Progenitor cell of endocrine pancreas (in vitro differentiated cells): Measurements from ENCODE around the gene SSBP2. TPM values are rescaled to one million over a fixed set of nuclear protein-coding genes. Genes with fewer than 3 reads are reported as not detected.

Experiments
- DNase-seq: peaks from one replicate; pipeline ENCODE4 v3.0.0; 2021; ENCODE audit warnings: low spot score; ENCODE audit not compliant: unreplicated experiment
- H3K27ac Mint-ChIP-seq: 2 replicates; pipeline ENCODE4 v1.8.0; 2021; ENCODE audit warnings: mild to moderate bottlenecking, moderate library complexity, mixed read lengths
- H3K27me3 Mint-ChIP-seq: 2 replicates; pipeline ENCODE4 v1.8.0; 2021; ENCODE audit warnings: mixed read lengths
- H3K36me3 Mint-ChIP-seq: 2 replicates; pipeline ENCODE4 v1.8.0; 2022; ENCODE audit warnings: mixed read lengths; ENCODE audit not compliant: insufficient read depth
- H3K4me1 Mint-ChIP-seq: 2 replicates; pipeline ENCODE4 v1.8.0; 2021; ENCODE audit warnings: low read depth, mixed read lengths
- H3K4me3 Mint-ChIP-seq: 2 replicates; pipeline ENCODE4 v1.8.0; 2021; ENCODE audit warnings: low read depth, mild to moderate bottlenecking, moderate library complexity, mixed read lengths
- H3K9me3 Mint-ChIP-seq: 2 replicates; pipeline ENCODE4 v1.8.0; 2021; ENCODE audit warnings: low read depth, mixed read lengths
- total RNA-seq: library from RNA; stranded (reverse); gene quantifications from 2 replicates; pipeline ENCODE4 v1.2.1, GENCODE V29; 2021
- TF ChIP-seq, protein P1 (sequence below): fragments of 200-600 bp; sonication (generic); IDR thresholded peaks from one replicate; pipeline ENCODE4 v1.5.0; 2021; ENCODE audit warnings: antibody characterized with exemption, mild to moderate bottlenecking; ENCODE audit not compliant: unreplicated experiment

Gene SSBP2
- total RNA-seq, 1 donor from 2014 or later: 66.6 TPM

DNA sequence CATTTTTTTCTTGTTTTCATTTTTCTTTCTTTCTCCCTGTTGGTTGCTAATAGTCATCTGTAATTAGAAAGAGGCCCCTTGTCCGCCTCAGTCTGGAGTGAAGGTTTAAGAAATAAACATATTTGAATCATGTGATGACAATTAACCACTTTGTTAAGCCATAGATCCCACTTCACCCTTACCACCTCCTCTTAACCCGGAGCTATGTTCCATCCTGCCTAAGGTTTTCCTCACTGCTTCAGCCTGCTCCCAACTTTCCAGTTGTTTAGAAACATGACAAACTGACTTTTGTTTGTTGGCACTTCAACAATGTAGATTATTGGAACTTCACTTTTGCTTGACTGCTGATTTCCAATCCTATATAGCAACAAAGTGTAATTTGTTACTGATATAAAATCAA, 37.4 kb upstream of the SSBP2 start:
- Mint-ChIP-seq H3K9me3 (no peaks in the 10 kb centered on the region), H3K27me3 (no peaks in the 10 kb centered on the region), H3K27ac (peak overlapping the region; percentile 54), H3K4me1 (peaks cover 14% of the 10 kb centered on the region), H3K36me3 (no peaks in the 10 kb centered on the region), H3K4me3 (no peak overlapping the region)
- no peak for DNase-seq
- TF ChIP-seq, protein P1, sequence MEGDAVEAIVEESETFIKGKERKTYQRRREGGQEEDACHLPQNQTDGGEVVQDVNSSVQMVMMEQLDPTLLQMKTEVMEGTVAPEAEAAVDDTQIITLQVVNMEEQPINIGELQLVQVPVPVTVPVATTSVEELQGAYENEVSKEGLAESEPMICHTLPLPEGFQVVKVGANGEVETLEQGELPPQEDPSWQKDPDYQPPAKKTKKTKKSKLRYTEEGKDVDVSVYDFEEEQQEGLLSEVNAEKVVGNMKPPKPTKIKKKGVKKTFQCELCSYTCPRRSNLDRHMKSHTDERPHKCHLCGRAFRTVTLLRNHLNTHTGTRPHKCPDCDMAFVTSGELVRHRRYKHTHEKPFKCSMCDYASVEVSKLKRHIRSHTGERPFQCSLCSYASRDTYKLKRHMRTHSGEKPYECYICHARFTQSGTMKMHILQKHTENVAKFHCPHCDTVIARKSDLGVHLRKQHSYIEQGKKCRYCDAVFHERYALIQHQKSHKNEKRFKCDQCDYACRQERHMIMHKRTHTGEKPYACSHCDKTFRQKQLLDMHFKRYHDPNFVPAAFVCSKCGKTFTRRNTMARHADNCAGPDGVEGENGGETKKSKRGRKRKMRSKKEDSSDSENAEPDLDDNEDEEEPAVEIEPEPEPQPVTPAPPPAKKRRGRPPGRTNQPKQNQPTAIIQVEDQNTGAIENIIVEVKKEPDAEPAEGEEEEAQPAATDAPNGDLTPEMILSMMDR: no peak

DNA sequence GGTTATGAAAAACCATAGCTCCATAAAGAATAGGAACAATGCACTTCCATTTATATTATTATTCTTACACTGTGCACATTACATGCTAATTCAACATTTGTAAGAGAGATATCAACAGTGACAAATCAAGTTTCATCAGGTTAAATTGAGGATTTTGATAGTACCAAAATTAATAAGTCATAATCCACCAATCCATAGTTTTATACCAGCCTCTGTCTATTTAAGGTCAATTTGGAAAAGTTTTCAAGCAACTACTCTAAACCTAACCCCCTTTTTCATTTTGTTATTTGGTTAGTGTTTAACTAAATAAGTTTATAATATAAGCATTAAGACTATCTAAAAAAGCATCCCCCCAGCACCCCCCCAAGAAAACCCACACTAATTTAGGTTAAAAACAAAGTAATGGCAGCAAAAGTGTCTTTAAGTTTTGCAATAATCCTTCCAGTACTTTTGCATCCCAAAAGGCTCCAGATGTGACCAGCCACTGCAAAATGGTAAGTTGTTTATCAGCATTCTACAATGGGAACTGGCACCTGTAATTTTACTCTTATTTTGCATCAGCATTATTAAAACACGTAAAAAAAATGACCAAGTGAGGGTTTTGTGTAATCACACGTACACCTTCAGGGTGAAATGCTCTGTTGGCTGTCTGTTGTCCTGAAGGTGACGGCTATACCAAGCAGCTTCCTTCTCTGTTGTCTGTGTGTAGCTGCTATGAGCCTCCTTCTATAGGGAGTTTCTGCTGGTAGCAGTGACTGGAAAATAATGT, 36.8 kb upstream of the SSBP2 start:
- Mint-ChIP-seq H3K9me3 (no peaks in the 10 kb centered on the region), H3K4me1 (peaks cover 14% of the 10 kb centered on the region), H3K4me3 (no peak overlapping the region), H3K36me3 (no peaks in the 10 kb centered on the region), H3K27me3 (no peaks in the 10 kb centered on the region), H3K27ac (peak overlapping the region; percentile 54)
- DNase-seq: no peak
- TF ChIP-seq, protein P1: no peak

DNA sequence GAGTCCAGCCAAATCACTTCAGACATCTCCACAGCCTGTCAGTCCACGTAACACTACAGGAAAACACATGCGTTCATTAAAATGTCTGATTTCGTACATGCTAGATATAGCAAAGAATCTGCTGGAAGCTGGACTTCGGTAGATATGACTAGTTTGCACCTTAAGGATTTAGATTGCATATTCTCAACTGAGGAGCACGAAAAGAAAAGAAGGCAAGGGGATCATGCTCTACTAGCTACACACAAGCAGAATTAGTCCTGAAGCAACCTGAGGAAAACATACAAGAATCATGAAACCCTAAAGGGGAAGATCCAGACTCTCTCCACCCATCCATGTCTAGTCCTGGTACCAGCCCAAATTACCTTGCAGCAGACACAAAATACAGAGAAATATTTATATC, 36.1 kb upstream of the SSBP2 start:
- TF ChIP-seq, protein P1: no peak
- no peak overlapping the region for H3K27ac Mint-ChIP-seq
- no peaks in the 10 kb centered on the region for H3K27me3 Mint-ChIP-seq
- no peaks in the 10 kb centered on the region for H3K9me3 Mint-ChIP-seq
- peaks cover 14% of the 10 kb centered on the region for H3K4me1 Mint-ChIP-seq
- H3K4me3 Mint-ChIP-seq: no peak overlapping the region
- DNase-seq: no peak
- no peaks in the 10 kb centered on the region for H3K36me3 Mint-ChIP-seq

DNA sequence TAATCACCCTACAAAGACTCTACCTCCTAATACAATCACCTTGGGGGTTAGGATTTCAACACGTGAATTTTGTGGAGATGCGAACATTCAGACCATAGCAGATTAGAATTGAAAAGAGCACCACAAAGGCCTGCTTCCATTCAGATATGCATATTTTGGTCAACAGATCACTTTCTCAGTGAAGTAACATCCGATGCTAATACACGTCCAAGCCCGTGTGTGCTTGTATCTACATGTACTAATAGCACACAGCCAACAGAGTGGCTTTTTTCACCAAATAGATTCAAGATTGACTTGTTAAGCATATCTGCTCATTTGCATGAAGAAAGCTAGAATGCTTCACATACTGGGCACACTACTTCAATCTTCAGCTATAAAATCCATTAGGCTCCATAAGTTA, 35.6 kb upstream of the SSBP2 start:
- Mint-ChIP-seq H3K4me3 (no peak overlapping the region), H3K36me3 (no peaks in the 10 kb centered on the region), H3K9me3 (no peaks in the 10 kb centered on the region), H3K4me1 (peaks cover 14% of the 10 kb centered on the region), H3K27me3 (no peaks in the 10 kb centered on the region), H3K27ac (no peak overlapping the region)
- no peak for DNase-seq
- TF ChIP-seq, protein P1: no peak

DNA sequence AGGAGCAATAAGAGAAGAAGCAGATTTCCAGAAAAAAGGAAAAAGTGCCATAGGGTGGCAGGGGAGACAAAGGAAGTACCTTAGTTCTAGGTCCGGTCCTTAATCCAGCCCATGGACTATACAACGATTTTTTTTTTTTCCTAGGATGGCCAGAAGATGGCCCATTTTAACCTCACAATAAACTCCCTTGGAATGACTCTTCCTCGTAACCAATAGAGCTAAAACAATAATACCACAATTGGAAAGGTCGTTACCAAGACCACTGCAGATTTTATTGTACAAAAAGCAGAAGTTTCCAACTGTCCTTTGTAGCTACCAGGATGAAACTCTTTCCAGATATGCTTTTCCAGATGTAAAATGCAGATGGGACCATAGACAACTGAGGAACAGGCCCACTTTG, 34.4 kb upstream of the SSBP2 start:
- Mint-ChIP-seq H3K4me3 (no peak overlapping the region), H3K36me3 (no peaks in the 10 kb centered on the region), H3K9me3 (no peaks in the 10 kb centered on the region), H3K27me3 (no peaks in the 10 kb centered on the region), H3K27ac (no peak overlapping the region), H3K4me1 (peaks cover 14% of the 10 kb centered on the region)
- TF ChIP-seq, protein P1: no peak
- DNase-seq: no peak
